Measurements from ENCODE around the gene IL36B. TPM values are rescaled to one million over a fixed set of nuclear protein-coding genes. Genes with fewer than 3 reads are reported as not detected.
A peak's percentile ranks its signal among the peaks of the same experiment; 100 is the strongest.

The IL36B gene
- total and polyA plus RNA-seq, 10 donors: not detected

- DNase-seq: no peak
- Histone ChIP-seq H3K4me1 (peaks cover 0 to 14% (median 3%) of the 10 kb centered on the region in 6 donors), H3K27ac (no peak overlapping the region), H3K9me3 (peaks cover 0 to 3% (median 0%) of the 10 kb centered on the region in 8 donors), H3K27me3 (replicated peaks in 1 of 7) (peaks cover 0 to 2% (median 0%) of the 10 kb centered on the region in 7 donors), H3K4me3 (no peak overlapping the region), H3K36me3 (no peaks in the 10 kb centered on the region)
- TF ChIP-seq POLR2A (IDR thresholded peaks at IDR 0.05) (no peak), POLR2AphosphoS5 (IDR thresholded peaks at IDR 0.05) (no peak), CTCF (IDR thresholded peaks at IDR 0.05 in 8 of 11, conservative IDR thresholded peaks at IDR 0.05 in 3 of 11) (no peak)
- intact Hi-C loops (cut with DNase I; ENCODE audit: low total_unique reads): no loop called here
Measured at GRCh38 chr2:113088213-113088992, 35.7 kb upstream of the IL36B start.

GRCh38 chr2:113085542-113085941 lies 32.9 kb upstream of the IL36B start:
- H3K27me3 ChIP-seq (replicated peaks in 1 of 7): peaks cover 0 to 21% (median 0%) of the 10 kb centered on the region in 7 donors
- no peak overlapping the region for H3K4me3 ChIP-seq
- no peaks in the 10 kb centered on the region for H3K36me3 ChIP-seq
- peaks cover 0 to 13% (median 3%) of the 10 kb centered on the region in 6 donors for H3K4me1 ChIP-seq
- DNase-seq: no peak
- no peak for TF ChIP-seq CTCF (IDR thresholded peaks at IDR 0.05 in 8 of 11, conservative IDR thresholded peaks at IDR 0.05 in 3 of 11)
- TF ChIP-seq POLR2A (IDR thresholded peaks at IDR 0.05): no peak
- no peak for TF ChIP-seq POLR2AphosphoS5 (IDR thresholded peaks at IDR 0.05)
- peaks cover 0 to 3% (median 0%) of the 10 kb centered on the region in 8 donors for H3K9me3 ChIP-seq
- 63 to 83% (median 68%) methylated on average over 2 of the region's 2 CpGs for WGBS, 5 donors
- intact Hi-C loops (cut with DNase I; ENCODE audit: low total_unique reads): no loop called here
- H3K27ac ChIP-seq: no peak overlapping the region

GRCh38 chr2:113084249-113085000 lies 31.8 kb upstream of the IL36B start:
- Histone ChIP-seq H3K9me3 (peaks cover 0 to 3% (median 0%) of the 10 kb centered on the region in 8 donors), H3K27me3 (replicated peaks in 1 of 7) (peaks cover 0 to 28% (median 0%) of the 10 kb centered on the region in 7 donors), H3K4me1 (peaks cover 0 to 1% (median 0%) of the 10 kb centered on the region in 6 donors), H3K4me3 (no peak overlapping the region), H3K27ac (no peak overlapping the region), H3K36me3 (no peaks in the 10 kb centered on the region)
- TF ChIP-seq CTCF (IDR thresholded peaks at IDR 0.05 in 8 of 11, conservative IDR thresholded peaks at IDR 0.05 in 3 of 11) (peak in 8 of 11 experiments; percentile 16 to 56 (median 37)), POLR2AphosphoS5 (IDR thresholded peaks at IDR 0.05) (no peak)
- intact Hi-C loops (cut with DNase I; ENCODE audit: low total_unique reads): no loop called here
- 33 to 46% (median 39%) methylated on average over 5 of the region's 5 CpGs for WGBS, 5 donors
- no peak for DNase-seq

GRCh38 chr2:113083296-113083695 lies 30.6 kb upstream of the IL36B start:
- Histone ChIP-seq H3K4me3 (no peak overlapping the region), H3K36me3 (no peaks in the 10 kb centered on the region), H3K27ac (no peak overlapping the region), H3K4me1 (no peaks in the 10 kb centered on the region), H3K27me3 (replicated peaks in 1 of 7) (peaks cover 0 to 28% (median 0%) of the 10 kb centered on the region in 7 donors), H3K9me3 (peaks cover 0 to 3% (median 0%) of the 10 kb centered on the region in 8 donors)
- no peak for DNase-seq
- 46 to 63% (median 51%) methylated on average over 8 of the region's 8 CpGs for WGBS, 5 donors
- TF ChIP-seq POLR2AphosphoS5 (IDR thresholded peaks at IDR 0.05) (no peak), CTCF (IDR thresholded peaks at IDR 0.05 in 8 of 11, conservative IDR thresholded peaks at IDR 0.05 in 3 of 11) (no peak), POLR2A (IDR thresholded peaks at IDR 0.05) (no peak)
- intact Hi-C loops (cut with DNase I; ENCODE audit: low total_unique reads): no loop called here

All from spleen (tissue), 11 donors.